HG03571 (cell line): ENCODE measurements around the gene KRT80.

ENCODE experiments used
- ATAC-seq: cut with Tn5 transposase; IDR thresholded peaks from one replicate; pipeline ENCODE4 v1.9.1; 2021; ENCODE audit not compliant: unreplicated experiment

Gene KRT80

DNA sequence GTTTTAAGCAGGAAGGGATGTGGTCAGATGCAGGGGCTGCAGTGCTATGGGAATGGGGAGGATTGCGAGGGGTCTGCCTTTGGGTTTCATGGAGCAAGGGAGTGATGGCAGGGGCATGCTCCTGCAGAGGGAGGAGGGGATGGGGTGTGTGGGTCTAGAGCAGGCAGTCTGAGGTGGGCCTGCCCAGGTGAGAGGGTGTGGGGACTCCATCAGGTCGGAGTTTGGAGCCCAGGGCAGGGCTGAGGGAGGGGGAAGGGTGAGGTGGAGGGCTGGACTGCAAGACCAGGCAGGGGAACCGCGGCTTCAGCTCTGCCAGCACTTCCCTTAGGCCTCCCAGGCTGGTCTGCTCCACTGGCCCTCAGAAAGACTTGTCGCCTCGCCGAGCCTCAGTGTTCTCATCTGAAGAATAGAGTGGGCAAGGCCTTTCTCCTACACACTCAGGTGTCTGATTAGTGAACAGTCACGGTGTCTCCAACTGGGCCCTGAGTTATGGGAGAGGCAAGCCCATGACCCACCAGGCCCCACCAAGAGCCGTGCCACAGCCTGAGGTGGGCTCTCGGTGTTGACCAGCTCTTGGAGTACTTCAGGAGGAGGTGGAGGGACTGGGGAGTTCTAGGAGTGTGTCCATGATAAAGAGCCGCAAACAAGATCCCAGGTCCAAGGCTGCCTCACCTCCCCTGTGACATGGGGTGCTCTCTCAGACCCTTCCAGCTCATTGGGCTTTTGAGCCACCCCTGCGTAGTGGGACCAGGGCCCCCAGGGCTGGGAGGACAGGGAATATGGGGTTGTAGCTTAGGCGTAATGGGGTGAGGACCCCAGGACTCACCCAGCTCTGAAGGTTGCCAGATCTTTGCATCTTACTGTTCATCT lies 20.1 kb upstream of the KRT80 start:
- no peak for ATAC-seq

DNA sequence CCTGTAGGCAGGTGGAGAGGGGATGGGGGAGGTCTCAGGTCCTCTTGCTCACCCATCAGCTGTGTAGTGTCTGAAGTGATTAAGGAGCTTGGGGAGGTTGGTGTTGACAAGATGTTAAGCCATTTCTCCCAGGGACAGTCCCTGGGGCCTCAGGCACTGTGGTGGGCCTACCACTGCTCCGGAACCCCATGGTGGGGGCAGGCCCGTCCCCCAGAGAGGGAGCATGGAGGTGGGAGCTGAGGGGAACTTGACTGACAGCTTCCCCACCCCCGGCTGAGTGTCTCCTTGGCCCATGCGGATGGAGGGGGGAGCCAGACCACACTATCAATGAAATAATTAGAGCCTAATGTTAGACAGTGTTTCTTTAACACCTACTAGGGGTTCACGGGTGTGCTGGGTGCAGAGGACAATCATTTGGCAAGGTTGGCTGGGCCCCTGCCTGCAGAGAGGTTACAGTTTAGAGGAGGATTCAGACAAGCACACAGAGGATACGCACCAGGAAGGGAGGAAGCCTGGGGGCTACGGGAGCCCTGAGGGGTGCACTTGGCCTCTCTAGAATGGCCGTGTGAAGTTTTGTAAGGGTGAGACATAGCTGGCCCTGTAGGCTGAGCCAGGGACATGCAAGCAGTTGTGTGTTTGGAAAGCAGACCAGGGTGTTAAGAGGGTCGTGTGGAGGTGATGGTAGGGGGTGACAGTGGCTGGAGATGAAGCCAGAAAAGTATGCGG lies 19.3 kb upstream of the KRT80 start:
- no peak for ATAC-seq

DNA sequence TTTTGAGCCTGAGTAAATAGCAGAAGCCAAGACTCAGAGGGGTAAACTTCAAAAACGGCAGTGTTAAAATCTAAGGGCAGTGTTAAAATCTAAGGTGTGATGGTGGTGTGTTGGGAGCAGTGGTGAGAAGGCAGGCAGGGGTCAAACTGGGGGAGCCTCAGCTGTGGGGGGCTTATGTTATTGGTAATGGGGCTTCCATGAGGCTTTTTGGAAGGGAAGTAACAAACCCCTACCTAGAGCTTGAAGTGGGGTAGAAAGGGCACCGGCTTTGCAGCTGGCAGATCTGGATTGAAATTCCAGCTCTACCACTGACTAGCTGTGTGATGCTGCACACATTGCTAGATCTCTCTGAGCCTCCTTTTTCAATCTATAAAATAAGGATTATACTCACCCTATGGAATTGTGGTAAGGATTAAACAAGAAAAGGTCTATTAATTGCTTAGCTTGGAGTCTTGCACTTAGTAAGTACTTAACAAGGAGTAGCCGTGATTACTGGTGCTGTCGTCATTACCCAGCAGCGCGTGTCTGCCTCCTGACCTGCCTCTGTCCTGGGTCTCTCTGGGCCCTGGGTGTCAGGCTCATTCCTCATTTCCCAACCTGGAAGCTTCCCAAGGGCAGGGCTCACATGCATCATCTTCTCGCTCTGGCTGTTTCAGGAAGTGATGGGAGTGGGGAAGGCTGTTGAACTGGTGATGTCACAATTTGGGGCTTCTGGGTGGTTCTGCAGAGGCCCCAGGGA lies 18.5 kb upstream of the KRT80 start:
- no peak for ATAC-seq

DNA sequence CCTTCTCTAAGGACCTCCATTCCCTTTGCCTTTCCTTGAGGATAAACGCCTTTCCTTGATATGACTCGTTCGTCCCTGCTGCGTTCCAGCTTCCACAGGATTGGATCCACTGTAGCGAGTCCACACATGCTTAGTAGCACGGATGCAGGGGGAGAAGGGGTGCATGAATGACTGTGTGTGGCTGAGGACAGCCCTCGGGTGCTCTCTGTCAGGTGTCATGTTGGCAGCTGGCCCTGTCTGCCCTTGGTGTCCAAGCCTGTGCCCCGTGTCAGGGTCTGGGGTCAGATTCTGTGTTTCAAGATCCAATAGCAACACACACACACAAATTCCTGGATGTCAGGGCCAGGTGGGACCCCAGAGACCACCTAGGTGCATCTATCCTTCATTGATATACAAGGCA lies 17.5 kb upstream of the KRT80 start:
- no peak for ATAC-seq

DNA sequence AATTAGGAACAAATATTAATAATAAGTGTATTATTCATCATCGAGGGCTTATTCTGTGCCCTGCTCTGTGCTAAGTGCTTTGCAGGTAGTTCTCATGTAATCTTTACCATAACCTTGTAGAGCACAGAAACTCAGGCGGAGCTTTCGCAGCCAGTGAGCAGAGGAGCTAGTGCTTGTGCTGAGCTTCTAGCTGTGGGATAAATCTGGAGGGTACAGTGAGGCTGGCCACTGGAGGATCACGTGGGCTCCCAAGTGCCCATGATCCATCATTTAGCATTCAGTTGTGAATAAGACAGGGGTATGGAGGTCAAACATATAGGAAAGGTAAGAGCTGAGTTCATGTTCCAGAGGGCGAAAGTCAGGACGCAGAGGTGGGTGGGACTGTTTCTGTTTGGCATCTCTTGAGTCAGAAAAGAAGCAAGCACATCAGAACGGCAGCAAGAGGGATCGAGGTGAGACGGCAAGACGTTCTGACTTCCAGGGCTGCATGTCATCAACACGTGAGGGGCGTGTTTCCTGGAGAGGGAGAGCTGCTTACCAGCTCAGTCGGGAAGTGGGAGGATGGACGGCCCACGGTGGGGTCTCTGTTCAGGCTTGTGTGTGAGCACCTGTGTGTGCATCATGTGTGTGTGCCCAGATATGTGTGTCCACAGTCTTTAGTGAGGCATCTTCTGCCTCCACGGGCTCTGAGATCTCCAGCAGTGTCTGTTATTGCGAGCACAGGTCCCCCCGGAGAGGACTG lies 16.8 kb upstream of the KRT80 start:
- ATAC-seq = no peak

DNA sequence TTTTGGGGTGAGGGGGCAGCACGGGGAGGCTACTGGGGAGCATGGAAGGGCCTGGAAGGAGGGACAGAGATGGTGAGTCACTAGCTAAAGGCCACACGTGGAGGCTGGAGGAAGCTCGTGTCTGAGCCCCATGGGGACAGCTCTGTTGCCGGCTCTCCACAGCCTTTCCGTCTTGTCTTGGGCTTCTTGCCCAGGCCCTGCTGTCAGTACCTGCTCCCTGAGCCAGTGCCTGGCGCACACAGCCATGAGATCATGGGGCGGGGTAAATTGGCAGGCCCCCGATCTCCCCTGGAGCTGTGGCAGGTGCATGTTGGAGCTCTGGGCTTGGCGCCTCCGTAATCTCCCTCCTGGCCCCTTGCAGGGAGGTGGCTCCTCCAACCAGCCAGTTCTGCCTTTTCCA lies 16.1 kb upstream of the KRT80 start:
- no peak for ATAC-seq

DNA sequence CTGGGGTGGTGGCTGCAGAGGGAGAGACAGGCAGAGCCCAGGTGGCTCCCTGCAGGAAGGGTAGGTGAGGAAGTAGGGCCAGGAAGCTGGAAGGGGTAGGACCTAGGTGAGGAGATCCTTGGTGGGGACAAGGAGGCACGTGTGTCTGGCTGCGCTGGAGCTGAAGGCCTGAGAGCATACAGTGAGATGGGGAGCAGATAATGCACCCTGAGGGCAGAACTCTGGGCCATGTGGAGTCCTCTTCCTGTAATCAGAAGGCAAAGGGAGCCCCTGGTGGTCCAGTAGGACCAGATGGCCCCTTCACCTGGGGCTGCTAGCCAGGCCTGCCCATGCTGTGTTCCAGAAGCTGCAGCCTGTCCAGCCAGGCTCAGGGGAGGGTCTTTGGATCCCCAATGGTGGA lies 15.3 kb upstream of the KRT80 start:
- ATAC-seq = no peak

DNA sequence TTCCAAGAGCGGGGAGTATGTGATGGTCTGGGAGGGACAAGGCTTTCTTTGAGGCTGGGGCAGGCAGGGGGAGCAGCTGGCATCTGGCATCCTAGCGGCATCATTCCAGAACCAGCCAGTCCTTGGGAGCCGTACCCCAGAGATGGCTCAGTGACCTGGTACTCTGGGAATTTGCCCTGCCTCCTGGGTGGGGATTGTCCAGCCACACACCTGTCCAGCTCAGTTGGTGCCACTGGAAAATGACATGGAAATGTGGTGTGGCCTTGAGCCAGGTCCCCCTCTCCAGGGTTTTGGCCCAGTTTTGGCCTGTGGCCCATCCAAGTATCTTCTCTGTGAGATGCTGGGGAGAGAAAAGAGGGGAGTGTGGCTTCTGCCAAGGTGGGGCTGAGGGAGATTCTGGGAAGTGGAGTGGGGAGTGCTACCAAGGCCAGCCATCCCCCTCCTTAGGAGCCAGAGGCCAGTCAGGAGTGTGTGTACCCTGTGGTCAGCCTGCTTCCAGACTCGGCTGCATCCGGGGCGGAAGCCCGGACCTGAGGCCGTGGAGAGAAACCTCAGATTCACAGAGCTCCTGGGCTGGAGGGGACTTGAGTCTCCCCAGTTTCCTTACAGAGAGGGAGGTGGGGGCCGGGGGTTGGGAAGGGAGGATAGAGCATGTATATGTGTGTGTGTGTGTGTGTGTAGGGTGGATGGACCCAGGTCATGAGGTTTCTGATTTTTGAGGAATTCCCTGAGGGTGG lies 14.7 kb upstream of the KRT80 start:
- no peak for ATAC-seq

DNA sequence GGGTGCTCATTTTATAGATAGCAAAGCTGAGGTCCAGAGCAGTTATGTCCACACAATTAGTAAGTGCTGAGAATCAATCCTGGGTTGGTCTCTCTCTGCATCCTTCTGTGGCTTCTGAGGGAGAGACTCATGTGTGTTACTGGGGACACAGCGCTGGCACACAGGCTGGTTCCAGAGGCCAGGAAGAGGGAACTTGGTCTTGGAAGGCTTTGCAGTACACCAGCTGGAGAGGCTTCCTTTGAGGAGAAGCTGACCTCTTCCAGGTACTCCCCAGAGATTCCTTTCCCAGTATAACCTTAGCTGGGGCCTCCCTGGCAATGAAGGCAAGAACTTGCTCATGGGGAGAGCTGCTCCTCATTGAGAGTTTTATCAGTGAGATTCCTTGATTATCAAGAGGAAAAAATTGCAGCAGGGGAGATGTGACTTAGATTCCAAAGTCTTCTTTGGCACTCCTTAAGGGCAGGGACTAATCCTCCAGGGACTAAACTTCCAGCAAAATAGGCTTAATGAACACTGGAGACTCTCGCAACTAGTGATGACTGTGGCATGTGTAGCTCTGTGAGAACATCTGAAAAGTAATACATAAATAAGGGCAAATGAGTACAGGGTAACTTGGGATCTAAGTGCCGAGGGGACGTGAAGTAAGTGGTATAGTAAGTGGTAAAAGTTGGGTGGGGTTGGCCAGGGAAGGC lies 13.9 kb upstream of the KRT80 start:
- ATAC-seq = no peak

DNA sequence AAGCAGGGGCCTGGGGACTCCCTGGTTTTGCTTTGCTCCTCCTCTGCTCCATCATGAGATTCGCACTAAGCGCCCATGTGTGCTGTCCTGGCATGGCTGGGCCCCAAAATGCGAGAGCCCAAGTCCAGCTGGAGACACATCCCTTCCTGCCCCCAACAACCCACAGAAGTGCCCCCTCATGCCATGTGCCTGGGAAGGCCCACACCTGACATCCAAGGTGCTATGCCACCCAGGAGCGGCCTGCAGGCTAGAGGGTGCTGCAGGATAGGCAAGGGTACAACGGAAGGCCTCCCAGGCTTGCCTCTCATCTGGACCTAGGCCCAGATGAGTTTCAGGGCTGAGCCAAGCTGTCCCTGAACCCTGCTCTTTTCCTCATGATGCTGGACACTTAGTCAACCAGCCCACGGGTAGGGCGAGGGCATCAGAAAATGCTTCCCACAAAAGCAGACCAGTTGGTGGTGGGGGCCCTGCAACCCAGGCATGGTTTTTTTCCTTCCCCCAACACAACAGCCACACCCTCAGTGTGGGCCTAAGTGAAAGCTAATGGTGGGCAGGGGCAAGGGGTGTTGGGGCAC lies 13.2 kb upstream of the KRT80 start:
- no peak for ATAC-seq

DNA sequence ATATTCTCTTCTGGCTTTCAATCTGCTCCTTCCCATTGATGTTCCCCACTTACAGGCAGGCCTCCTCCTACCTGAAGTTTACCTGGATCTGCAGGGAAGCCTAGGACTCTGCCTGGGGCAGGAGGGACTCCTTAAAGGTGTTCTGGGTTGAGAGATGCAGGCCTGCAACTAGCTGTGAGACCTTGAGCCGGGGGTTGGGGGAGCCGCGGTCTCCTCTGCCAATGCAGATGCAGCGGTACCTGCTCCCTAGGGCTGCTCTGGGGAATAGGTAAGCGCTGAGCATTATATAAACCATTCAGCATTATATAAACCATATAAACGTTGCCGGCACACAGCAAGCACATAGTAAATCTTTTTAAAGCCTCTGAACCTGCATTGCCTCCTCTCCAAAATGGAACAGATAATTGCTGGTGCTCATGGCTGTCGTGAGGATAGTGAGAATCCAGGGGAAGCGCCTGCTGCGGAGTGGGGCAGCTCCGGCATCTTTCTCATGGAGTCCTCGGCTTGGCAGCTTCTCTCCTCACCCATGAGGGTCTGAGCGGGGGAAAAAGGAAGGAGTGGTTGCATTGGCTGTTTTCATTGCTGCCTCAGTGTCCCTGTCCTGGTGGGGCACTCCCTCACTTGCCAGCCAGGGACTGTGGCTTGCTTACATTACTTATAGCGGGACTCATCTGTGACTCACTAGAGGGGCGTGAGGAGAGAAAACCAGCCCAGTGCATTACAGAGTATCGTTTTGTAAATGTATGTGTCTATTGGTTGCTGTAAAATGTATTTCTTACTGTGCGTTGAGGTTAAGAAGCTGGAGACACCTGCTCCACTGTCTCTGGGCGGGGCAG lies 12.5 kb upstream of the KRT80 start:
- ATAC-seq = no peak

DNA sequence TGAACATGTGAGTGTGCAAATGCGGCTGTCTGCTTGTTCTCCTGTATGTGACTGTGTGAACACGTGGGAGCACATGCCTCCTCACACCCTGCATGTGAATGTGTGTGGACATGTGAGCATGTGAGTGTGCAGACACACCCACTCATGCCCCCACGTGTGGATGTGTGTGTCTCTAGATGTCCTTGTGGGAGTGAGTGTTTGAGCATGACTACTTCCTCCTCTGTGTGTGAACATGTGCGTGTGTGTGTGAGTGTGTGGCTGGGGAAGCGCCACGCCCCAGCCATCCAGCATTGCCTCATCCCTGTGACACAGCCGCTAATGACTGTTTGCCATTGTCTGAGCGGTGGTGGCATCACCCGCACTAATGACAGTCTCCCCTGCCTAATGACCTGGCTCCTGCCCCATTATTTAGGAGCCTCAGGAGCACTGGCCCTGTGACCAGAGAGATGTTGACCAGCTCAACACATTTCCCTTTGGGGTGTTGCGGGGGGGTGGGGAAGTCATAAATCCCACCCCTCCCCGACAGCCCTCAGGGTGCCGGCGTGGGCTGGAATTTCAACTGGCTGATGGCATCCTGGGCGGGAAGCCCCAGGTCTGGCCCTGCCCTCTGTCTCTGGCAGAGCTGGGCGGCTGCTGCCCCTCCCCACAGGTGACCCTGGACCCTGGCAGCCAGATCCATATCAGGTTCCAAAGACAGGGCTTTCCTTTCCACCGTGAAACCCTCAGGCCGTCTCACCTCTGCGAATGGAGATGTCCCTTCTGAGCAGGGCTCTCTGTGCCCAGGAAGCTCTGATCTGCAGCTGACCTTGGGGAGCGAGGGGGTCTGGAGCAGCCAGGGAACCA lies 11.5 kb upstream of the KRT80 start:
- no peak for ATAC-seq

DNA sequence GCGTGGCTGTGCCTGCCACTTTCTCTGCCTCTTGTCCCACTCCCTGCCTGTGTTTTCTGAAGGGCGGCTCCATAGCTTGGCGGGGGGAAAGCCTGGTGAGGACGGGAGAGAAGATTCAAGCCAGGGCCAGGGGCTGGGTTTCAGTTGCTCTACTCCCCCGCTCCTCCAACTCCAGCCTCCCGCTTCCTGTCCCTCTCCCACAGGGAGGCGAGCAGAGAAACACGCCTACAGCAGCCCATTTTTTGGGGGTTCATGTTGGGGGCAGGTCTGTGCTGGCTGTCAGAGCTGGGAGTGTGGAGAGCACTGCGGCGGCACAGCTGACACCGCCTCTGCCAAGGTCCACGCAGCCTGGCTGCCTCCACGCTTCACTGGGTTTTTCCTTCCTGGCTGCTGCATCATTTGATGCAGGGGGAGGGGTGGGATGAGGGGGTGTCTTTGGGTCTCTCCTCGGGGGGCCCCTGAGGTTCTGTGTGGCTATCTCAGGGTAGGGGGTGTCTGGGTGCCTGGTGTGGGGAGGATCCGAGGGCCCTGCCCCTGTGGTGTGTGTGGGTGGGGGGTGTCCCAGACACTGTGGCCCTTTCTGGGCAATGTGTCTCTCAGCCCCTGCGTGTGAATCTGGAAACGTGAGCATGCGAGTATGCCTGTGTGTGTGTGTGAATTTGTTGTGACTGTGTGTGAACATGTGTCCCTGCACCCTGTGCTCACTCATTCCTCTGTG lies 10.7 kb upstream of the KRT80 start:
- no peak for ATAC-seq

DNA sequence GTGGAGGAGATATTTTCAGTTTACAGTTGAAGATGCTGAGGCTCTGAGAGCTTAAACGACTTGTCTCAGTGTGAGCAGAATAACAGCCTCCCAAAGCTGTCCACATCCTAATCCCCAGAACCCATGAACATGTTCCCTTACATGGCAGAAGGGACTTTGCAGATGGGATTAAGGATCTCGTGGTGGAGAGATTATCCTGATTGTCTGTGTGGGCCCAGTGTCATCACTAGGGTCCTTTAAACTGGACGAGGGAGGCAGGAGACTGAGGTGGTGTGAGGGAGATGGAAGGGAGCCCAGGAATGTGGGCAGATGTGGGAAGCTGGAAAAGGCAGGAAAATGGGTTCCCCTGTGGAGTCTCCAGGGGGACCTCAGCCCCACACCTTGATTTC lies 9.6 kb upstream of the KRT80 start:
- ATAC-seq = no peak

DNA sequence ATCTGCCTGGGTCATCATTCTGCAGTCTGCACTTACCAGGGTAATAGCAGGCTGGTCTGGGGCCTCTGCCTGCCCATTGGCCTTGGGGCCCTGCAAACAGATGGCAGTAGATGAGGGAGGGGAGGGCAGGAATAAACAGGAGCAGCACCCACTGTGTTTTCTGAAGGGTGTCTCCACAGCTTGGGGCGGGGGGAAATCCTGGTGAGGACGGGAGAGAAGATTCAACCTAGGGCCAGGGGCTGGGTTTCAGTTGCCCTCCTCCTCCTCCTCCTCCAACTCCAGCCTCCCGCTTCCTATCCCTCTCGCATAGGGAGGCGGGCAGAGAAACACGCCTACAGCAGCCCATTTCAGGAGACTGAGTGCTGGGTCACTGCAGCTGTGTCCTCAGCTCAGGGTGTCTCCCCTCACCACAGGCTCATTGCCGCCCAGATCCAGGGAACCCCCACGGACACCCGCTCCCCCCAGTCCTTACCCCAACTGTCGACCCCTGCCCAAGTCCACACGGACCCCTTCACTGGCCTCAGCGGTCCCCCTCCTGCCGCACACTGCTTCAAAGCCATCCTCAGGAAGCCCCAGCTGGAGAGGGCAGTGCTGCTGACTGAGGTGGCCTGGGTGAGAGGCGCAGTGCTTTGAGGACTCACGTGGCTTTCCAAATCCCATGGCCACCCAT lies 9.1 kb upstream of the KRT80 start:
- ATAC-seq = no peak

DNA sequence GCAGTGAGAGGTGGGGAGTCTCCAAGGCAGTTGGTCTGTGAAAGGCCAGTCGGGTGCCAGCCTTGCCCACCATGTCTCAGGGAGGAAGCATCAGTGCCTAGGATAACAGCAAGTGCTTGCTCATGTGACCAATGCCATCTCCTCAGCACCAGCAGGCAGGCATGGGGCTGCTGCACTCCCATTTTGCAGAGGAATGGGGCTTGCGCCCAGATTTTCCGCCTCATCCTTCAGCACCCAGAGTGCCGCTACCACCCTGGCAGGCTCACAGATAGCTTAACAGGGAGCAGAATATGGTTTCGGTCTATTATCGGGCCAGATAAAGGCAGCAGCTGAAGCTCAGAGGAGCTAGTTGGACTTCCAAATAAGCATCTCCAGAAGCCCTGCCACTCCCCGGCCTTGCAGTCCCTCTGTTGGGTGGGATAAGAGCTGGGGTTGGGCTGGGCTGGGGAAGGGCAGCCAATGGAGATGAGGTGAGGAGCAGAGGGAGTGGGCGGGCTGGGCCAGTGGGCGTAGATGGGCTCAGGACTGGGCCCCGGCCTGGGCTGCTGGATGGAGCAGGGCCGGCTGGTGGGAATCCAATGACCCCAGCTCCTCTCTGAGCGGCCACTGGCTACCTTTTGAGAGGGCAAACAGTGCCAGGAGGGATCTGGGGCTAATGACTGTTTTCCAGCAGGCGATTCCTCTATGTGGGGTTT lies 8.4 kb upstream of the KRT80 start:
- no peak for ATAC-seq
